Mammary epithelial cell (primary cell): Measurements from ENCODE around the gene OLFML2A.
A peak's percentile ranks its signal among the peaks of the same experiment; 100 is the strongest.

Source experiments
- CTCF ChIP-seq, 2 donors: IDR thresholded peaks in 1 of 2; conservative IDR thresholded peaks in 1 of 2; 2 replicates each; pipeline ENCODE4 v1.5.1; 2011 to 2012; ENCODE audit warnings: inconsistent platforms in 2 of 2, low read length in 2 of 2, mild to moderate bottlenecking in 2 of 2, control low read depth in 1 of 2, low read depth in 1 of 2; ENCODE audit not compliant: insufficient read depth in 1 of 2; ENCODE audit errors: extremely low read depth in 1 of 2
- EZH2 ChIP-seq: IDR thresholded peaks from 2 replicates; pipeline ENCODE4 v1.6.1; 2012; ENCODE audit warnings: low read length, inconsistent platforms, borderline replicate concordance

GRCh38 chr9:124861342-124862229 is 84.7 kb downstream of the OLFML2A start, which contains the start of the genes ARPC5L and RPL35:
- no peak for TF ChIP-seq EZH2
- TF ChIP-seq CTCF (conservative IDR thresholded peaks at IDR 0.05 in 1 of 2, IDR thresholded peaks at IDR 0.05 in 1 of 2; ENCODE audit: extremely low read depth in 1 of 2, insufficient read depth in 1 of 2, low read depth in 1 of 2, low read length in 2 of 2): peak in 1 of 2 donors; percentile 35
